GM12865 (cell line): ENCODE measurements around the gene ALDH1L1.

Source experiments
- DNase-seq: peaks from one replicate; pipeline ENCODE4 v3.0.0; 2010; ENCODE audit warnings: low read depth
- H3K4me3 ChIP-seq: 2 replicates; pipeline ENCODE4 v1.5.1; 2011; ENCODE audit warnings: mild to moderate bottlenecking, low read depth, low read length, control low read depth
- CTCF ChIP-seq: IDR thresholded peaks from 2 replicates; pipeline ENCODE4 v1.5.1; 2011; ENCODE audit warnings: low read length, control low read depth, low read depth, inconsistent platforms; ENCODE audit not compliant: insufficient read depth; ENCODE audit errors: missing control alignments

The ALDH1L1 gene

GRCh38 chr3:126058666-126059065 lies 121.7 kb downstream of the ALDH1L1 start:
- no peak for DNase-seq
- no peak overlapping the region for H3K4me3 ChIP-seq
- no peak for TF ChIP-seq CTCF

DNA sequence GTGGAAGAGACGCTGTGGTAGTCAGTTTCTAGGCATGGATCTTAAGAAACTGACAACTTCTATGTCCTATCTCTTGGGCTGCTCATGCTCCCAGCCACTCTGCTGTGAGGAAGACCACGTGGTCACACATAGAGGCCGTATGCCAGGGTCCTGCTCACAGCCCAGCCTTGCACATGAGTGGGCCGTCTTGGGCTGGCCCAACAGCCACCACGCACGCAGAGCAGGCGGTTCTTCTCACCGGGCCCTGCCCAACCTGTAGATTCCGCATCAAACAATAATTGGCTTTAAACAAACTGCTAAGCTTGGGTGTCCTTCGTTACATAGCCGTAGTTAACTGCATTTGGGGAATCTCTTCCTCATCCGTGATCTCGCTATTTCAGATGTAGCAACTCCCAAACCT lies 122.5 kb downstream of the ALDH1L1 start:
- H3K4me3 ChIP-seq: no peak overlapping the region
- TF ChIP-seq CTCF: no peak
- DNase-seq: no peak

- DNase-seq: no peak
- no peak for TF ChIP-seq CTCF
- H3K4me3 ChIP-seq: no peak overlapping the region
Observed at GRCh38 chr3:126057501-126057819, 122.9 kb downstream of the ALDH1L1 start.

DNA sequence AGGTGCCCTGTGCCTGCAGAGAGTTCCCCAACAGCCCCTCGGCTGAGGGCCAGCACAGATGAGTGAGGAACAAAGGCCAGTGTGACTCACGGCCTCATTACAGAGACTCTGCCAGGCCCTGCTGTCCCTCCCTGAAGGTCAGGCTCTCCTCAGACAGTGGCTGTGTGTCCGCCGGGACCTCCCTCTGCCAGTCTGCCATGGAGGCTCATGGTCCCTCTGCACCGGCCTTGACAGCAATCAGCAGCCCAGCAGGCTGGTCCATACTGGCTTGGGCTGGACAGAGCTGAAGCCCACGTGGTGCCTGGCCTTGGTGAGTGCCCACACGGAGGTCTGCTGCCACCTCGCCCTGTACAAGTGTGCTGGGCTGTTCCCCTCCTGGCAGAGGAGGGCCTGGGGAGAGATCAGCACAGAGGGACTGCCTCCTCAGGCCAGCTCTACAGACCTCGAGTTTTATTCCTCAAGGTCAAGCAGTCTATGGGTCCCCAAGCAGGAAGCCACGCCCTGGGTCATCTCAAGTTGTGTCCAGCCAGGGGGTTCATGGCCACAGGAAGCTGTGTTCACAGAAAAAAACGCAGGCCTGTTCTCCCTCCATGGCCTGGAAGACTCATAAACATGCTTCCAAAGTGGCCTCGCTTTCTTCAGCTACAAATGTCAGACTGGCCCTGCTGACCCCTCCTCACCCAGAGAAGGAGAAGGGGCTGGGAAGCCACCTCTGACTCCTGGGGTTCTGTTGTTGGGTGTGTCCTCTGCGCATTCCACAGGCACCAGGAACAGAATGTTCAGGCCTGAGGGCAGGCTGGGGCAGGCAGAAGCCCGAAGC lies 123.5 kb downstream of the ALDH1L1 start:
- no peak overlapping the region for H3K4me3 ChIP-seq
- no peak for TF ChIP-seq CTCF
- no peak for DNase-seq

GRCh38 chr3:126056088-126056487 lies 124.3 kb downstream of the ALDH1L1 start:
- no peak overlapping the region for H3K4me3 ChIP-seq
- TF ChIP-seq CTCF: no peak
- DNase-seq: no peak

- DNase-seq: no peak
- no peak for TF ChIP-seq CTCF
- H3K4me3 ChIP-seq: no peak overlapping the region
Observed at GRCh38 chr3:126054870-126055269, 125.5 kb downstream of the ALDH1L1 start.
